Gastrocnemius medialis (tissue), 4 donors: ENCODE data around the gene SPATA21.

Experiments used
- POLR2A ChIP-seq, 2 donors: fragments of 450-650 bp; IDR thresholded peaks; one replicate each; pipeline ENCODE4 v1.6.1; 2017; ENCODE audit warnings: antibody characterized with exemption in 2 of 2, mild to moderate bottlenecking in 2 of 2, moderate library complexity in 2 of 2
- TF ChIP-seq, protein P1 (sequence below), 5 experiments: fragments of 450-650 bp in 3 of 5; fragments of 200-600 bp in 2 of 5; sonication (generic) in 2 of 5; IDR thresholded peaks in 4 of 5; conservative IDR thresholded peaks in 1 of 5; 1 replicate in 4 of 5; 2 replicates in 1 of 5; pipeline ENCODE4 v1.5.1; 2016 to 2019; ENCODE audit warnings: antibody characterized with exemption in 5 of 5, mild to moderate bottlenecking in 3 of 5, moderate library complexity in 3 of 5

GRCh38 chr1:16375521-16376340 is 61.5 kb downstream of the SPATA21 start:
- TF ChIP-seq, protein P1, sequence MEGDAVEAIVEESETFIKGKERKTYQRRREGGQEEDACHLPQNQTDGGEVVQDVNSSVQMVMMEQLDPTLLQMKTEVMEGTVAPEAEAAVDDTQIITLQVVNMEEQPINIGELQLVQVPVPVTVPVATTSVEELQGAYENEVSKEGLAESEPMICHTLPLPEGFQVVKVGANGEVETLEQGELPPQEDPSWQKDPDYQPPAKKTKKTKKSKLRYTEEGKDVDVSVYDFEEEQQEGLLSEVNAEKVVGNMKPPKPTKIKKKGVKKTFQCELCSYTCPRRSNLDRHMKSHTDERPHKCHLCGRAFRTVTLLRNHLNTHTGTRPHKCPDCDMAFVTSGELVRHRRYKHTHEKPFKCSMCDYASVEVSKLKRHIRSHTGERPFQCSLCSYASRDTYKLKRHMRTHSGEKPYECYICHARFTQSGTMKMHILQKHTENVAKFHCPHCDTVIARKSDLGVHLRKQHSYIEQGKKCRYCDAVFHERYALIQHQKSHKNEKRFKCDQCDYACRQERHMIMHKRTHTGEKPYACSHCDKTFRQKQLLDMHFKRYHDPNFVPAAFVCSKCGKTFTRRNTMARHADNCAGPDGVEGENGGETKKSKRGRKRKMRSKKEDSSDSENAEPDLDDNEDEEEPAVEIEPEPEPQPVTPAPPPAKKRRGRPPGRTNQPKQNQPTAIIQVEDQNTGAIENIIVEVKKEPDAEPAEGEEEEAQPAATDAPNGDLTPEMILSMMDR (IDR thresholded peaks at IDR 0.05 in 4 of 5, conservative IDR thresholded peaks at IDR 0.05 in 1 of 5): no peak
- no peak for TF ChIP-seq POLR2A (IDR thresholded peaks at IDR 0.05)
